ENCODE data around the gene SMG6.

GRCh38 chr17:2178798-2179501 is 124.6 kb downstream of the SMG6 start:
- TF ChIP-seq CTCF (IDR thresholded peaks at IDR 0.05) (no peak), ZFX (IDR thresholded peaks at IDR 0.05; ENCODE audit: borderline replicate concordance) (no peak)

Data from 22Rv1 (cell line).